Stomach (tissue), 9 donors: ENCODE results near the gene HDAC10. TPM values are rescaled to one million over a fixed set of nuclear protein-coding genes. Genes with fewer than 3 reads are reported as not detected.
A peak's percentile ranks its signal among the peaks of the same experiment; 100 is the strongest.

Experiments
- DNase-seq, 2 donors: peaks; one replicate each; pipeline versions ENCODE4 v3.0.0 to v3.0.0-alpha.2; 2013 to 2019
- H3K27ac ChIP-seq, 5 donors: fragments of 200-600 bp in 4 of 5; sonication (generic) in 4 of 5; one replicate each; pipeline ENCODE4 v1.5.1; 2013 to 2019; ENCODE audit warnings: mild to moderate bottlenecking in 1 of 5, moderate library complexity in 1 of 5
- H3K27me3 ChIP-seq, 3 donors: fragments of 200-600 bp; sonication (generic); one replicate each; pipeline ENCODE4 v1.5.1; 2017 to 2019; ENCODE audit warnings: mixed run types in 1 of 3
- H3K36me3 ChIP-seq, 4 donors: fragments of 200-600 bp; sonication (generic); 1 replicate in 3 of 4; 2 replicates in 1 of 4; pipeline ENCODE4 v1.5.1; 2016 to 2019
- H3K4me1 ChIP-seq, 4 donors: fragments of 200-600 bp; sonication (generic); one replicate each; pipeline ENCODE4 v1.5.1; 2016 to 2019
- H3K4me3 ChIP-seq, 4 donors: fragments of 200-600 bp; sonication (generic) in 3 of 4; one replicate each; pipeline ENCODE4 v1.5.1; 2016 to 2019; ENCODE audit warnings: mild to moderate bottlenecking in 1 of 4
- H3K9me3 ChIP-seq, 4 donors: fragments of 200-600 bp; sonication (generic); one replicate each; pipeline ENCODE4 v1.5.1; 2016 to 2019
- EP300 ChIP-seq: sonication (generic); formaldehyde crosslinking; IDR thresholded peaks from one replicate; pipeline ENCODE4 v1.6.1; 2017; ENCODE audit warnings: antibody characterized with exemption
- POLR2A ChIP-seq, 4 donors: fragments of 450-650 bp; IDR thresholded peaks; one replicate each; pipeline ENCODE4 v1.6.1; 2016; ENCODE audit warnings: antibody characterized with exemption in 4 of 4, control low read depth in 2 of 4, mild to moderate bottlenecking in 1 of 4, moderate library complexity in 1 of 4
- POLR2AphosphoS5 ChIP-seq, 3 donors: sonication (generic); formaldehyde crosslinking; IDR thresholded peaks; one replicate each; pipeline ENCODE4 v1.6.1; 2016; ENCODE audit warnings: antibody characterized with exemption in 3 of 3
- WGBS, 5 donors: extraction: QIAGEN DNeasy Blood & Tissue Kit in 3 of 5; methylation state at CpG; one replicate each; pipeline versions ENCODE4 v1.1.5 to v1.1.7; 2013 to 2018; 5-methylcytosine and 5-hydroxymethylcytosine counted together
- intact Hi-C: fragments of 100-400 bp; cut with DNase I; formaldehyde crosslinking; loops from one replicate; pipeline ENCODE4 v1.15.1; 2023; ENCODE audit warnings: low total_unique reads
- polyA plus RNA-seq, 3 donors: library from polyadenylated mRNA; stranded (reverse); fragments of 200-250 nt; gene quantifications; one replicate each; pipeline ENCODE4 v1.2.3, GENCODE V29; 2013
- total RNA-seq, 5 donors: library from RNA; depleted of rRNA; stranded (reverse); fragments of >200 nt; gene quantifications; one replicate each; pipeline versions ENCODE4 v1.1.0 to v1.2.3, GENCODE V29; 2014 to 2016
- TF ChIP-seq, protein P1 (sequence below), 7 experiments: fragments of 450-650 bp in 4 of 7; fragments of 200-600 bp in 3 of 7; sonication (generic) in 3 of 7; IDR thresholded peaks; one replicate each; pipeline ENCODE4 v1.5.1; 2016 to 2019; ENCODE audit warnings: antibody characterized with exemption in 7 of 7, control low read depth in 2 of 7, mild to moderate bottlenecking in 1 of 7
- donor health status: healthy with polysubstance abuse.
- donor health status: Bipolar disorder and iron deficiency.
- donor health status: healthy.

HDAC10 gene
- total and polyA plus RNA-seq, 8 donors: 15.4 to 156 (median 41.8) TPM

DNA sequence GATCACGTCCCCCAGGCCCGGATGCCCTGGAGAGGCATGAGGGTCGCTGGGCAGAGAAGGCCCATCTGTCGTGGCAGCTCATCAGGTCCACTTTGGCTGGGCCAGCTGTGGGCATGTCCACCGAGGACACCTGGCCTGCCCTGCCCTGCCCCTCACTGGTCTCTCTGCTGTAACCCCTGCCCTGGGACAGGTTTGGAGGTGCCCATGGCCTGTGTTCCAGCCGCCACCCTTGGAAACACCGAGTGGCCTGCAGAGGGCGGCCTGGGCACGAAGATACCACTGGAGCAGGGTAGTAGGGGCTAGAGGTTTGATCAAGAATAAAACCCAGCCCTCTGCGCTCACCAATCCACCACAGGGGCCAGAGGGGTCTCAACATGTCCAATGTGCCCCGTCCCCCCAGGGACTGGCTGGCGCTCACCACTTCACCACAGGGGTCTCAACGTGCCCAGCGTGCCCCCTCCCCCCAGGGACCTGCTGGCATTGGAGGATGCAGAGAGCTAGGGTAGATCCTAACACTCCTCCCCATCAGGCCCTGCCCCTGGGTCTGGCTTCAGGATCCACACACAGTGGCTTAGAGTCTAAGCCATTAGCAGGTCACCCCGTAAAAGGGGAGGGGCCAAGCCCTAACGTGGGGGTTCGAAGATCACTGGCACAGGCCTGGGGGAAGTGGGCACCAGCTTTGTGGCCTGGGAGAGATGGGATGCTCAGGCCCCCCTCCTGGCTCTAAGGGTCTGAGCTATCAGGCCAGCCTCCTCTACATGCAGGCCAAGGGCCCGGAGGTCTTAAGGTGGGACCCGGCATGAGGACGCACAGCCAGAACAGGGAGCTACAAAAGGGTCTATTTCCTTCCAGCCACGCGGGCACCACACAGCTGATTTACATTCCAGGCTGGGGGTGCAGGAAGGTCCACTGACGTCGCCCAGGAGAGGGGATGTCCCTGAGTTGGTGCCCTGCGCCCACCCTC, 1.3 kb upstream of the HDAC10 start:
- Histone ChIP-seq H3K36me3 (peaks cover 0 to 18% (median 9%) of the 10 kb centered on the region in 4 donors), H3K27ac (peak overlapping the region; percentile 71 to 84 (median 83)), H3K9me3 (no peaks in the 10 kb centered on the region), H3K4me1 (peaks cover 32 to 57% (median 54%) of the 10 kb centered on the region in 4 donors), H3K27me3 (peaks cover 0 to under 1% (median 0%) of the 10 kb centered on the region in 3 donors), H3K4me3 (peak overlapping the region; percentile 62 to 78 (median 66))
- intact Hi-C loops: loop anchor here (10.0 kb wide), 1 partner anchor 252 kb away; the partner anchor contains the start of genes LMF2 and NCAPH2
- TF ChIP-seq POLR2A (IDR thresholded peaks at IDR 0.05): no peak
- TF ChIP-seq POLR2AphosphoS5 (IDR thresholded peaks at IDR 0.05): peak in 1 of 3 donors; percentile 50
- TF ChIP-seq, protein P1, sequence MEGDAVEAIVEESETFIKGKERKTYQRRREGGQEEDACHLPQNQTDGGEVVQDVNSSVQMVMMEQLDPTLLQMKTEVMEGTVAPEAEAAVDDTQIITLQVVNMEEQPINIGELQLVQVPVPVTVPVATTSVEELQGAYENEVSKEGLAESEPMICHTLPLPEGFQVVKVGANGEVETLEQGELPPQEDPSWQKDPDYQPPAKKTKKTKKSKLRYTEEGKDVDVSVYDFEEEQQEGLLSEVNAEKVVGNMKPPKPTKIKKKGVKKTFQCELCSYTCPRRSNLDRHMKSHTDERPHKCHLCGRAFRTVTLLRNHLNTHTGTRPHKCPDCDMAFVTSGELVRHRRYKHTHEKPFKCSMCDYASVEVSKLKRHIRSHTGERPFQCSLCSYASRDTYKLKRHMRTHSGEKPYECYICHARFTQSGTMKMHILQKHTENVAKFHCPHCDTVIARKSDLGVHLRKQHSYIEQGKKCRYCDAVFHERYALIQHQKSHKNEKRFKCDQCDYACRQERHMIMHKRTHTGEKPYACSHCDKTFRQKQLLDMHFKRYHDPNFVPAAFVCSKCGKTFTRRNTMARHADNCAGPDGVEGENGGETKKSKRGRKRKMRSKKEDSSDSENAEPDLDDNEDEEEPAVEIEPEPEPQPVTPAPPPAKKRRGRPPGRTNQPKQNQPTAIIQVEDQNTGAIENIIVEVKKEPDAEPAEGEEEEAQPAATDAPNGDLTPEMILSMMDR (IDR thresholded peaks at IDR 0.05): peak in 5 of 7 experiments; percentile 44 to 75 (median 71)
- WGBS, 5 donors: 42 to 90% (median 47%) methylated on average over 5 to 25 of the region's 25 CpGs
- peak; percentile 84 to 89 for DNase-seq

DNA sequence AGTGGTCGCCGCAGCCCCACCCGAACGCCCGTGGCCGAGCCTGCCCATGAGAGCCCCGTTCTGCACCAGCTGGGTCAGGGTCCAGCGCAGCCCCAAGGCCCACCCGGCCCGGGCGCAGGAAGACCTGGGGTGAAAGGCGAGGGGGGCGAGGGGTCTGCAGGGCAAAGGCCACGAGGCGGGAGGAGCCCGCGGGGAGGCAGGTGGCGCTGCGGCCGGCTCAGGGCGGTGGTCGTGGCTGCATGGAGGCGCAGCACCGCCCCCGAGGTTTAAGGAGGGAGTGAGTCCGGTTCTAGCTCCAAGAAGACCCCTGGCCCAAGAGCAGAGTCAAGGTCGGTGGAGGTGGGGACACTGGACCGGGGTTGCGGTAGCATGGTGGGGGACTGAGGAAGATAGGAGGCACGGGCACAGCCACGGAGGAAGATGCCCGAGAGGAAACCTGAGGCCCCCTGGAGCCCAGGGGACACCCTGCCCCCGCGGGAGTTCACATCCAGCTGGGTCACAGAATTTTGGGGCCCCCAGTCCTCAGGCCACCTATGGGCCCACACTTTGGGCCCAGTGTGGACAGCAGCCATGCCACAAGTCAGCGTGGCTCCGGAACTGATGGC, 514 bp upstream of the HDAC10 start:
- H3K4me3 ChIP-seq: peak overlapping the region; percentile 62 to 78 (median 66)

DNA sequence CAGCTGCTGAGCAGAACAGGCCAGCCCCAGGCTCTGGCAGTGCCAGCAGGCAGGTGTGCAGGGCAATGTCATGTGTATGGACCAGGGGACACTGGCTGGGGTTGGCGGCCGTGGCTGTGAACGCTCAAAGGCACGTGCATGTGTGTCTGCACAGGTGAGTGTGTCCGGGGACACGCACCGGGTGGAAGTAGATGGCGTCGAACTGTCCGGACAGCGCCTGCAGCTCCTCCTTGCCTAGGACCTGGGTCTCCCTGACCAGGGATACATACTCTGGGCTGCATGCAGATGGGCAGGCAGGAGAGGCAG, 863 bp downstream of the HDAC10 start:
- 34 to 57% (median 47%) methylated on average over 9 to 11 of the region's 11 CpGs for WGBS, 5 donors
- H3K4me3 ChIP-seq: peak overlapping the region; percentile 62 to 78 (median 66)
- TF ChIP-seq, protein P1 (IDR thresholded peaks at IDR 0.05): no peak
- TF ChIP-seq POLR2AphosphoS5 (IDR thresholded peaks at IDR 0.05): no peak
- no peak for TF ChIP-seq EP300
- no peak for TF ChIP-seq POLR2A (IDR thresholded peaks at IDR 0.05)
- no peaks in the 10 kb centered on the region for H3K9me3 ChIP-seq
- peak overlapping the region in 3 of 5 donors; percentile 71 to 84 (median 81) for H3K27ac ChIP-seq
- peaks cover 11 to 26% (median 18%) of the 10 kb centered on the region in 4 donors for H3K36me3 ChIP-seq
- H3K27me3 ChIP-seq: no peaks in the 10 kb centered on the region
- DNase-seq: no peak
- intact Hi-C loops: loop anchor here (10.0 kb wide), 1 partner anchor 255 kb away; the partner anchor contains the start of genes LMF2 and NCAPH2
- peaks cover 39 to 71% (median 66%) of the 10 kb centered on the region in 4 donors for H3K4me1 ChIP-seq

More for the DNA sequence above, 514 bp upstream of the HDAC10 start:
- Histone ChIP-seq H3K27ac (peak overlapping the region; percentile 71 to 84 (median 83)), H3K27me3 (no peaks in the 10 kb centered on the region), H3K4me1 (peaks cover 32 to 58% (median 54%) of the 10 kb centered on the region in 4 donors), H3K36me3 (peaks cover 3 to 24% (median 15%) of the 10 kb centered on the region in 4 donors), H3K9me3 (no peaks in the 10 kb centered on the region)
- TF ChIP-seq EP300: no peak
- TF ChIP-seq POLR2A (IDR thresholded peaks at IDR 0.05): no peak
- no peak for TF ChIP-seq POLR2AphosphoS5 (IDR thresholded peaks at IDR 0.05)
- TF ChIP-seq, protein P1 (IDR thresholded peaks at IDR 0.05): no peak
- 8 to 23% (median 10%) methylated on average over 15 to 36 of the region's 36 CpGs for WGBS, 5 donors
- DNase-seq: no peak
- intact Hi-C loops: loop anchor here (10.0 kb wide), 1 partner anchor 253 kb away; the partner anchor contains the start of genes LMF2 and NCAPH2
